NOMO-1 treated with DMSO at 0.1 percent for 48 hours (cell line): Measurements from ENCODE around the gene SUPT3H.

Experiments
- DNase-seq: peaks from one replicate; lab custom pipeline; 2025; ENCODE audit not compliant: unreplicated experiment; lab: John Stamatoyannopoulos, UW

SUPT3H gene

DNA sequence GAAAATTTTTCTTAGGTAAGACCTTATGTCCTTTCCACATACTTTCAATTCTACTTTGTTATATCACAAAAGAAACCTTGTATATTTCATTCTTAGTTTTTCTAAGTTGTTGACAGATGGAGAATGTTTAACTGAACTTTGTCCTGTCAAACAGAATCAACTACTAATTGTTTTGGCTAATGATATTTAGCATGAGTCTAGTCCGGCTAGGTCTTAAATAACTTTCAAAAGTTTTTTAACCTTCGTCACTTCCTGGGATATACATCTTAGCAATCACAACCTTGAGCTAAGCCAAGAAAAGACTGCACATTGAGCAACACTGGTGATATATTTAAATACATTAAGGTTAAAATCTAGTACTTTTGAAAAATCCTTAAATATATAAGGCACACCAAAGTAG is 112.5 kb downstream of the SUPT3H start:
- no peak for DNase-seq

DNA sequence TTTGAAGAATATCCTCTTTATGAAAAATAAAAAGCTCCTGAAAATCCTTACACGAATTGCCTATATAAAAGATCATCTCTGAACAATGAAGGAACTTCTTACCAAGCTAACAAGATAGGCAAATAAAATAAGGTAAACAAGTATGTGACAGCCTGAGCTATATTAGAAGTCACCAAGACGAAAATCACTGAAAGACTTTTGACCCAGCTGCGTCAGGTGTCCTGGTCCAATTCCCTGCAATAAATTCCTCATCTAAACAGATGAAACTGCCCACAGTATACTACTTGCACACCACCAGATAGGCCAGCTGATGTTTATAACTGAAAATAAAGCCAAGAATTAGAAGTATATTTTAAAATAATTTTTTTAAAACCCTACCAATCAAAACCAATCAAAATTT is 117.0 kb downstream of the SUPT3H start:
- DNase-seq: no peak

DNA sequence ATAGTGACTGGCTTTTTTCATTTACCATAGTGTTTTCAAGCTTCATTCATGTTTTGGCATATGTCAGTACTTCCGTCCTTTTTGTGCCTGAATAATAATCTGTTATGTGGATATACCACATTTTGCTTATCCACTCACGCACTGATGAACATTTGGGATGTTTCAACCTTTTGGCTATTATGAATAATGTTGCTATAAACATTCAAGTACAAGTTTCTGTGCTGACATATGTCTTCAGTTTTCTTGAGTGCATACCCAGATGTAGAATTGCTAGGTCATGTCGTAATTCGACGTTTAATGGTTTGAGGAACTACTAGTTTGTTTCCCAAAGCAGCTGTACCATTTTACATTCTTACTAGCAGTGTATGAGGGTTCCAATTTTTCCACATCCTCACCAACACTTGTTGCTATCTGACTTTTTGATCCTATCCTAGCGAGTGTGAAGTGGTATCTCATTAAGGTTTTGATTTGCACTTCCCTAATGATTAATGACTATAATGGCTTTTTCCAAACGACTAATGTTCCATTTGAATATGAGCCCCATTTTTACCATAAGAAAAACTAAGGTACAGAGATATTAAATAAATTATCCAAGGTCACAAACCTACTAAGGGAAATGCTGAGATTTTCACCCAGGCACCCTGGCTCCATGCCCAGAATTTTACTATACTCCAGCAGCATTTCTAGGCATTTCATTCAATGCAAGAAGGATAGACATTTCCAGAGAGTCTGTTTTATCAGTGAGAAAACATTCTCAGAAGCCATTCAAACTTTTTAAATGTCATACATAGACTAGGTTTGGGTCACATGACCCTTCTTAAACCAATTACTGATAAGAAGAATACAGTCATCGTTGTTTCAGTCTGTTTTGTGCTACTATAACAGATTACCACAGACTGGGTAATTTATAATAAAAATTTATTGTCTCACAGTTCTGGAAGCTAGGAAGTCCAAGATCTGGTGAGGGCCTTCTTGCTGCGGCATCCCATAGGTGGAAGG is 120.7 kb downstream of the SUPT3H start:
- DNase-seq: peak; percentile 18

DNA sequence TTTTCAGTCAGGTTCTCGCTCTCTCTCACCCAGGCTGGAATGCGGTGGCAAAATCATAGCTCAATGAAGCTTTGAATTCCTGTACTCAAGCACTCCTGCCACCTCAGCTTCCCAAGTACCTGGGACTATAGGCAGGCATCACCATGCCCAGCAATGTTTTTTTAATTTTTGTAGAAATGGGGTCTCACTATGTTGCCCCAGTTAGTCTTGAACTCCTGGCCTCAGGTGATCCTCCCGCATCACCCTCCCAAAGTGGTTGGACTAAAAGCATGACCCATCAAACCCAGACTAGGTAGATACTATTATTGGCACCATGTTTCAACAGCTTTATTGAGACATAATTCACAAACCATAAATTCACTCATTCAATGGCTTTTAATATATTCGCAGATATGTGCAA is 122.3 kb downstream of the SUPT3H start:
- DNase-seq: no peak

DNA sequence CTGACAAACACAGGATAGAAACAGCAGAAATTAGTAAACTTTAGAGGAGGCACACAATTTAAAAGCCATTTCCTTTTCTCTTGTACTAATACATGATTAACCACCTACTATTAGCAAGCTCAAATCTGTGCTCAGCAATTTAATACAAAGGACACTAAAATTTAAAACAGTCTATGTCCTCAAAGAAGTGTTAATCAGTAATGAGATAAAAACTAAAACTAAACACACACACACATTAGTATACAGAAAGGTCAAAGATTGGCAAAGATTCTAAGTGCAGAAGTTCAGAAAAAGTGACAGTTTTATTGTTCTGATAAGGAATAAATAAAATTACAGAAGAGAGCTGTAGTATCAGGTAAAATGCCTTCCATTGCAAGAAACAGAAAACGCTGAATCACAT is 123.5 kb downstream of the SUPT3H start:
- DNase-seq: no peak

DNA sequence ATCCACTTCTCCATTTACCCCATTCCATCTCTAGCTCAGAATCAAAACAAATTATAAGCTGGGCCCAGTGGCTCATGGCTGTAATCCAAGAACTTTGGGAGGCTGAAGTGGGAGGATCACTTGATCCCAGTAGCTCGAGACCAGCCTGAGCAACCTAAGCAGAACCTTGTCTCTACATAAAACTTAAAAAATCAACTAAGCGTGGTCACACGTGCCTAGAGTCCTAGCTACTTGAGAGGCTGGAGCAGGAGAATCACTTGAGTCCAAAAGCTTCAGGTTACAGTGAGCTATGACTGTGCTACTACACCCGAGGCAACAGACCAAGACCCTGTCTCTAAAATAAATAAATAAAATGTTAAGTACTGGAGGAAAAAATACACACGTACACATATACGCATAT is 124.3 kb downstream of the SUPT3H start:
- no peak for DNase-seq

DNA sequence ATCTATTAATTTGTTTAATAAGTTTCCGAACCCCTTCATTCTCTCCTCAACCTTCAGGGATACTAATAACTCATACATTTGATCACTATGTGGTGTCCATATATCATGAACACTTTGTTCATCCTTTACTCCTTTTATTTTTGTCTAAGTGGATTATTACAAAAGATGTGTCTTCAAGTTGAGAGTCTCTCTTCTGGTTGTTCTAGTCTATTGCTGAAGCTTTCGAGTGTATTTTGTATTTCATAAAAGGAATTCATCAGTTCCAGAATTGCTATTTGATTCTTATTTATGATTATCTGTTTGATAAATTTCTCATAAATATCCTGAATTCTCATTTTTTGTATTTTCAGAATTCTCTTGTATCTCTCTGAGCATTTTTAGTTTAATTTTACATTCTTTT is 146.1 kb downstream of the SUPT3H start:
- no peak for DNase-seq

DNA sequence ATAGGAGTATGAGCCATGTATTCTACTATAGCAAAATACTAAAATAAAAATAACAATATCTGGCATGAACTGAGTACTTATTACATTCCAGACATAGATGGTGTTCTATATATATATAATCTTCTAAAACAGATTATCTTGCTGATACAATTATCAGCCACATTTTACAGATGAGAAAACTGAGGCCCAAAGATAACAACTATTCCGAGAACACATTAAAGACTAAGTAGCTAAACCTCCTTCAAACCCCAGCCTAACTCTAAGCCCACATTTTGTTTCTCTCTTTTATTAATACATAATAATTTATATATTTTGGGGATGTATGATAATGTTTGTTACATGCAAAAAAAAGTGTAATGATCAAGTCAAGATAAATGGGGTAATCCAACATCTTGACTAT is 148.3 kb downstream of the SUPT3H start:
- no peak for DNase-seq

DNA sequence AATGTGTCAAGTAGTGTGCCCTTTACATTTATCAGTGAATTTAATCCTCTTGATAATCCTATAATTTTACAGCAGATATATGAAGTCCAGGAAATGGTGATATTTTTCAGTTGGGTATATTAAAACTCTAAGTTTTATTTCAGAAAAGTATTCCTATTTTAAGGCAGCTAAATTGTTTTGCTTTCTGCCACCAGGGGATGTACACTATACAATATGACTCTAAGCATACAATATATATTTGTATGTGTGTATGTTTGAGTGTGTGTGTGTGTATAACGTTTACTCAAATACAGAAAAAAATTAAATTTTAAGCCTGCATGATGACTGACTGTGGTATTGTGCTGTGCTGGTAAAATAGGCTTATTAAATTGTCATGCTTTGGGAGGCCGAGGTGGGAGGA is 151.7 kb downstream of the SUPT3H start:
- DNase-seq: no peak

DNA sequence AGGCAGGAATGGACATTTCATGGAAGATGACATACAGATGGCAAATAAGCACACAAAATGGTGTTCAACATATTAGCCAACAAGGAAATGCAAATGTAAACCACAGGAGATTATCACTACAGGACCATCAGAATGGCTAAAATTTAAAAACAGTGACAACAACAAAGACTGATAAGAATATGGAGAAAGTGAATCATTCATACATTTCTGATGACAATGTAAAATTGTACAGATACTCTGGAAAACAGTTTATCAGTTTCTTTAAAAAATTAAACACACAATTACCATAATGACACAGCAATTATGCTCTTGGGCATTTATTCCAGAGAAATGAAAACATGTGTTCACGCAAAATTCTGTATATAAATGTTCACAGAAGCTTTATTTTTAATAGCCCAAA is 155.4 kb downstream of the SUPT3H start:
- no peak for DNase-seq

DNA sequence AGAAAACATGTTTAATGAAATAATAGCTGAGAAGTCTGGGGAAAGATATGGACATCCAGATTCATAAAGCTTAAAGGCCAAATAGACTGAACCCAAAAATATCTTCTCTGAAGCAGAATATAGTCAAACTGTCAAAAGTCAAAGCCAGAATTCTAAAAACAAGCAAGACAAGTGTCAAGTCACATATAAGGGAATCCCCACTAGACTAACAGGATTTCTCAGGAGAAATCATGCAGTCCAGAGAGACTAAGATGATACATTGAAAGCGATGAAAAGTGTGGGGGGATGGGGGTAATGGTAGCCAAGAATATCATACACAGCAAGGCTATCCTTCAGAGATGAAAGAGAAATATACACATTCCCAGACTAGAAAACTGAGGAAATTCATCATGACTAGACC is 162.0 kb downstream of the SUPT3H start:
- DNase-seq: no peak

DNA sequence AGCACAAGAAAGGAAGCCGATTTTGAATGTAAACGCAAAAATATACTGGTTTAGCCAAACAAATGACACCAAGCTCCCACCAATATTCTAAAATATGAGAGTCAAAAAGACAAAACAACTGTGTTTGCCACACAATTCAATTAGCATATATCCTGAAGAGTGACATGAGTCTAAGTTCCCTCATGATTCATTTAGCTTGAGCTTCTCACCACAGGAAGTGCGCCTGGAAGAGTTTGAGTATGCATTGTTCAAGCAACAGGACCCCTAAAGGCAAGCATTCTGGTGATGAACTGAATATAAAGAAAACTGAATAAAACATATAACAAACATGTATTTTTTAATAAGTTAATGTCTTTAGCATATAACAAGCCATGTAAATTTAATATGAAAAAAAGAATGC is 164.8 kb downstream of the SUPT3H start:
- no peak for DNase-seq

DNA sequence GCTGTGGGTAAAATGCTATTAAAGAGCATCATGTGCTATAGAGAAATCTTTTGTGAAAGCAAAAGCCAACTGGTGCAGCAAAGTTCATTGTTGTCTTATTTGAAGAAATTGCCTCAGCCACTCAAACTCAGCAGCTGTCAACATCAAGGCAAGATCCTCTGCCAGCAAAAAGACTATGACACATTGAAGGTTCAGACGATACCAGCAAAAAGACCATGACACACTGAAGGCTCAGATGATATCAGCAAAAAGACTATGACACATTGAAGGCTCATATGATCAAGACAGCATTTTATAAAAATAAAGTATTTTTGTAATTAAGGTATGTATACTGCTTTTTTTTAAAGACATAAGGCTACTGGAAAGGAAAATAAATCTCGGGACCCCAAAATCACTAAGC is 168.0 kb downstream of the SUPT3H start:
- DNase-seq: no peak

DNA sequence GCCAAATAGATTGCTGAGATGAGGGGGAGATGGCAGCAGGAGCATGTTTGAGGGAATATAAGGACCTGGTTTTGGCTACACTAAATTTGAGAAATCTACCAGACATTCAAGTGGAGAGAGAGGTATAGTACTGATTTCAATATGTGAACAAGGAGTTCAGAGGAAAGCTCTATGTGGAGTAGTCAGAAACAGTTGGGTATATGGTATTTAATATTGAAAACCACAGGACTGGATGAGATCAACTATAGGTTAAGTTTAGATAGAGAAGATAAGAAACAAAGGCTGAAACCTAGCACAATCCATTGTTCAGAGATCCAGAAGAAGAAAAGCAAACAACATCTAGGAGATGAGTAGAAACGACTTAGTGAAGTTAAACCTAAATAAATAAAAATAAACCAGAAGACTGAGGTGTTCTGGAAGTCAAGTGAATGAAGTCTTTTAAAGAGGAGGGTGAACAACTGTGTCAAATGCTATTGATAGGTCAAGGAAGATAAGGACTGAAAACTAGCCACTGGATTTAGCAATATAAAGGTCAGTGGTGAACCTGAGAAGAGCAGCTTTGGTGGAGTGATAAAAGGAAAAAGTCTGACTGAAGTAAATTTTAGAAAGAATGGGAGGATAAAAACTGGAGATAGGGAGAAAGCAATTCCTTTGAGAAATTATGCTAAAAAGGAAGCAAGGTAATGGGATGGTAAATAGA is 170.8 kb downstream of the SUPT3H start:
- DNase-seq: no peak

DNA sequence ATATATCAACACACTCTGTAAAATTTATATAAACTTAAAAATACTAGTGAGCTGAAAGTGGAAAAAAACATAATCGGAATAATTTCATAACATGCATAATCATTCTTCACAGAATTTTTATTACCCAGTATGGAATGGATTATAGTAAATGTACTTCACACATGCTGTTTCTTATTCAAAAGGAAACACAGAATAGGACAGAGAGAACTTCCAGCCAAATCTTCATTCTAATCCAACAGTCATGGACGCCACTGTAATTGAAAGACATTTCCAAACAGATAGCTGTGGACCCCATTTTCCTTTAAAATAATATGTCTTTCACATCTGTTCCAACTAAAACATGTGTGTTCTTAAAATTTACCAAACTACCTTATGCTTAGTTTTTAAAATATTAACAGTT is 176.2 kb downstream of the SUPT3H start:
- DNase-seq: no peak

DNA sequence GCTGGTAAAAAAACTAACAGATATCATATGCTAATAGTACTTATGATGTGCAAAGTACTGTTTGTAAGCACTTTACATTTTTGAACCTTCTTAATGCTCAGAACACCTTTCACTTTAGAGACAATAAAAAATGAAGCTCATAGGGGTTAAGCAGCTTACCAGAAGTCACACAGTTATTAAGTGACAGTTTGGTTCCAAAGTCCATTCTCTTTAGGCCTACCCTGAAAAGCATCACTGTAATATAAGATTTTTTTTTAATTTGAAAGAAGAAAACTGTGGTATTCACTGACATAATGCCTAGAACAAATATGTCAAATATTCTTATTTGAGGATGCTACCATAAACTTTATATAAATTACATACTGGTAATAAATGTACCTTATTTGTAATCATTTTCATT is 177.2 kb downstream of the SUPT3H start:
- no peak for DNase-seq

DNA sequence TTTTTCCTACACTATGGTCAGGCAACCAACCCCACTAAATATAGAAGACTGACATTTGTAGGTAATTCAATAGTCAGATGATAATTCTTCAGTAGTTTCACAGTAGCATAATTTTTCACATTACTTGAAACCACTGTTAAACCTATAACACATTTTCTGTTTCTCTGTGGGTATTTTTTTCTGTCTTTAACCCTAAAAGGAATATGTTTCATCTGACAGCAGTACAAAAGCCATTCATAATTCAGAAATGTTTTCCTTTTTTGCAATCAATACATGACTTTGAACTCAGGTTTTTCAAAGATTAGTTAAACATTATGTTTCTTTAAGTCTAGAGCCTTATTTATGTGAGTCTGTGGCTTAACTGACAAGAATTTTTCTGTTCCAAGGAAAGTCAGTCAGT is 178.2 kb downstream of the SUPT3H start:
- no peak for DNase-seq

DNA sequence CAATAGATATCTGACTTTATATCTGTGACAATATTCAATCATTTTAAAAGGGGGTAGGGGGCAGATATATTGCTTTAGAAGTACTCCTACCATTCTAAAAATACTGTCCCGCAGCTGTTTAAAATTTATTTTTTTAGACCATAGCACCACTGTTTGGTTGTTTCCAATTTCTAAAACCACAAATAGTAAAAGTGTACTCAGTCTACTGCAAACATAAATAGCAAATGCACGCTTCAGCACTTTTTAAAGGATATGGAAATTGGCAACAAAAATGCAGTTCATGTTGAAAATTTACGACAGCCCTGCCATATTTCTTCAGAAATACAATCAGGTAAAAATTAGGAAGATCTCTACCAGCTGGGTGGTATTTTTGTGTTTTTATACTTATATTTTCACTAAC is 181.6 kb downstream of the SUPT3H start:
- DNase-seq: no peak

DNA sequence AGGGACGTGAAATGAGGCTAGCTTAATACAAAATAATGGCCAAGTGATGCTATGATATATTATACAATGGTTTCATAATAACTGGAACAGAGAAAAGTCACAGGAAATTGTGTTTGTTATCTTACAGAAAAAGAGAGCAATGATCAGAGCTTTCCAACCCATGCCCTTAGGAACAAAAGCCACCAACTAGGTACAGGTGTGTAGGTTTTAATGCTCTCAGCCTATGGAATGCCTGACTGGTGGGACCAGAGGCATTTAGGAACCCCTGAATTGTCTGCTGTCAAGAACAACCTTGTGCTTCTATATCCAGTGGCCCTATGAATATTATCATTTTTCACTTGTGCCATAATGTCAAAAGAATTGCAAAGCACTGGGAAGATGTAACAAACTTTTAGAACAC is 182.6 kb downstream of the SUPT3H start:
- DNase-seq: no peak

DNA sequence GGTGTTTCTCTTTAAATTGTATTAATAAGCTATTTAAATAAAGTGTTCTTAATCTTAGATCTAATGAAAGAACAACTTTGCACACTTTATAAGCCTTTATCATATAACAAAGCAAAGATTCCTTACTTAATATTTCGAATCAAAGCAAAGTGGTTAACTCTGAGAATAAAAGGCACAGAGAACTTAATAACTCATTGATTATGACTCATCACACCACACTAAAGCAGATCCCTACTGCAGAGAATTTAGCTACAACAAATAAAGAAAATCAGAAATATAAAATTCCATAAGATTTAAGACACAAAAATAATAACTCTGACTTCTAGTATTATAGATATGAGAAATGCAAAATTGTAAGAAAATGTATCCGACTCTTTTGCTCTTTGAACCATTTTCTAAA is 185.2 kb downstream of the SUPT3H start:
- no peak for DNase-seq

DNA sequence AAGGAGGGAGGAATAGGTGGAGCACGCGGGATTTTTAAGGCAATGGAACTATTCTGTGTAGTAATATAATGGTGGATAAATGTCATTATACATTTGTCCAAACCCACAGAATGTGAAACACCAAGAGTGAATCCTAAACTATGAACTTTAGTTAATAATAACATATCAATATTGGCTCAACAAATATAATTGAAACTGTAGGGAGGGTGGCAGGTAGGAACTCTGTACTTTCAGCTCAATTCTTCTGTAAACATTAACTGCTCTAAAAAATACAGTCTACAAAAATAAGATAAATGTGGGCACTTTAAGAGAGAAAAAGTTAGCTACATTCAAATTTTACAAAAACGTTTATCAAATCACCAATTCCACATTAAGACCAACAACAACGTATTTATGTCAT is 186.3 kb downstream of the SUPT3H start:
- DNase-seq: no peak

DNA sequence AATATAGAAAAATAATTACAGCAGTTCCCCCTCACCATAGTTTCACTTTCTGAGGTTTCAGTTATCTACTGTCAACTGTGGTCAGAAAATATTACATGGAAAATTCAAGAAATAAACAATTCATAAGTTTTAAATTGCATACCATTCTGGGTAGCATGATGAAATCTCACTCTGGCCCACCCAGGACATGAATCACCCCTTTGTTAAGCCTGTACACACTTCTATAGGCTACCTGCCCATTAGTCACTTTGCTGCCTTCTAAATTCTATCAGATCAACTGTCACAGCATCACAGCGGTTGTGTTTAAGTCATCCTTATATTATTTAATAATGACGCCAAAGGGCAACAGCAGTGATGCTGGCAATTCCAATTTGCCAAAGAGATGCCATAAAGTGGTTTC is 189.9 kb downstream of the SUPT3H start:
- DNase-seq: peak; percentile 30
